ENCODE results near the gene RUFY1.
"Not testable (repeated sequence)": the region's sequence is repeated elsewhere in the genome, so short reads cannot be mapped to it uniquely, and the experiment has no call there.

Gene RUFY1

GRCh38 chr5:179536676-179537075, 13.7 kb upstream of the RUFY1 start:
- DNase-seq, result no peak

- no peak for DNase-seq
Measured at GRCh38 chr5:179542170-179542569, 8.2 kb upstream of the RUFY1 start.

- DNase-seq, result not testable (repeated sequence)
Measured at GRCh38 chr5:179543275-179543674, 7.1 kb upstream of the RUFY1 start.

GRCh38 chr5:179553006-179553405, 2.7 kb downstream of the RUFY1 start:
- DNase-seq, result no peak

- no peak for DNase-seq
Measured at GRCh38 chr5:179553875-179554274, 3.5 kb downstream of the RUFY1 start.

GRCh38 chr5:179554981-179555380, 4.6 kb downstream of the RUFY1 start:
- DNase-seq, result no peak

- DNase-seq, result not testable (repeated sequence)
Measured at GRCh38 chr5:179558261-179558799, 8.0 kb downstream of the RUFY1 start.

GRCh38 chr5:179558932-179559283, 8.6 kb downstream of the RUFY1 start:
- DNase-seq, result no peak

GRCh38 chr5:179559284-179560252, 9.2 kb downstream of the RUFY1 start:
- DNase-seq, result peak; percentile 79

GRCh38 chr5:179564526-179564925, 14.2 kb downstream of the RUFY1 start:
- no peak for DNase-seq

- no peak for DNase-seq
Measured at GRCh38 chr5:179568721-179569120, 18.4 kb downstream of the RUFY1 start.

- DNase-seq, result no peak
Measured at GRCh38 chr5:179572386-179572785, 22.0 kb downstream of the RUFY1 start.

GRCh38 chr5:179577286-179577960, 27.1 kb downstream of the RUFY1 start:
- no peak for DNase-seq

GRCh38 chr5:179585941-179586401, 35.6 kb downstream of the RUFY1 start:
- DNase-seq, result no peak

GRCh38 chr5:179588166-179588565, 37.8 kb downstream of the RUFY1 start:
- no peak for DNase-seq

- no peak for DNase-seq
Measured at GRCh38 chr5:179595916-179596315, 45.6 kb downstream of the RUFY1 start.

- no peak for DNase-seq
Measured at GRCh38 chr5:179596421-179596820, 46.1 kb downstream of the RUFY1 start.

GRCh38 chr5:179599100-179599499, 48.7 kb downstream of the RUFY1 start:
- no peak for DNase-seq

- no peak for DNase-seq
Measured at GRCh38 chr5:179599566-179599965, 49.2 kb downstream of the RUFY1 start.

- DNase-seq, result no peak
Measured at GRCh38 chr5:179599973-179600372, 49.6 kb downstream of the RUFY1 start.

- no peak for DNase-seq
Measured at GRCh38 chr5:179601871-179602625, 51.7 kb downstream of the RUFY1 start.

GRCh38 chr5:179603308-179603707, 53.0 kb downstream of the RUFY1 start:
- DNase-seq, result no peak
